Measurements from ENCODE around the gene PRDX3.
"Not testable (repeated sequence)": the region's sequence is repeated elsewhere in the genome, so short reads cannot be mapped to it uniquely, and the experiment has no call there.

The PRDX3 gene

DNA sequence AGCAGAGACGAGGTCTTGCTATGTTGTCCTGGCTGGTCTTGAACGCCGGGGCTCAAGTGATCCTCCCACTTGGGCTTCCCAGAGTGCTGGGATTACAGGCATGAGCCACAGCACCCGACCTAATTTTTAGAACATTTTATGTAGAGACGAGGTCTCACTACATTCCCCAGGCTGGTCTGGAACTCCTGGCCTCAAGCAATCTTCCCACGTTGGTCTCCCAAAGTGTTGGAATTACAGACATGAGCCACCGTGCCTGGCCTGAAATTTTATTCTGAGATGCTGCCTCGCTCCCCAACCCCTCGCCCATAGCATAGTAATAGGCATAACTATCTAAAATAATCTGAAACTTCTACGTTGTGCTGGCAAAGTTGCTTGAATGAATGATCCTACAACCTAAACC is 35.0 kb downstream of the PRDX3 start:
- Histone ChIP-seq H3K4me1 (no peaks in the 10 kb centered on the region), H3K9me3 (no peaks in the 10 kb centered on the region), H3K36me3 (peaks cover 10 to 48% (median 11%) of the 10 kb centered on the region in 3 donors), H3K27me3 (no peaks in the 10 kb centered on the region), H3K27ac (no peak overlapping the region), H3K4me3 (no peak overlapping the region)
- intact Hi-C loops (cut with DNase I; ENCODE audit: low total_unique reads) = no loop called here
- DNase-seq = peak in 1 of 2 donors; percentile 9
- TF ChIP-seq, protein P1, sequence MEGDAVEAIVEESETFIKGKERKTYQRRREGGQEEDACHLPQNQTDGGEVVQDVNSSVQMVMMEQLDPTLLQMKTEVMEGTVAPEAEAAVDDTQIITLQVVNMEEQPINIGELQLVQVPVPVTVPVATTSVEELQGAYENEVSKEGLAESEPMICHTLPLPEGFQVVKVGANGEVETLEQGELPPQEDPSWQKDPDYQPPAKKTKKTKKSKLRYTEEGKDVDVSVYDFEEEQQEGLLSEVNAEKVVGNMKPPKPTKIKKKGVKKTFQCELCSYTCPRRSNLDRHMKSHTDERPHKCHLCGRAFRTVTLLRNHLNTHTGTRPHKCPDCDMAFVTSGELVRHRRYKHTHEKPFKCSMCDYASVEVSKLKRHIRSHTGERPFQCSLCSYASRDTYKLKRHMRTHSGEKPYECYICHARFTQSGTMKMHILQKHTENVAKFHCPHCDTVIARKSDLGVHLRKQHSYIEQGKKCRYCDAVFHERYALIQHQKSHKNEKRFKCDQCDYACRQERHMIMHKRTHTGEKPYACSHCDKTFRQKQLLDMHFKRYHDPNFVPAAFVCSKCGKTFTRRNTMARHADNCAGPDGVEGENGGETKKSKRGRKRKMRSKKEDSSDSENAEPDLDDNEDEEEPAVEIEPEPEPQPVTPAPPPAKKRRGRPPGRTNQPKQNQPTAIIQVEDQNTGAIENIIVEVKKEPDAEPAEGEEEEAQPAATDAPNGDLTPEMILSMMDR (IDR thresholded peaks at IDR 0.05) = no peak

DNA sequence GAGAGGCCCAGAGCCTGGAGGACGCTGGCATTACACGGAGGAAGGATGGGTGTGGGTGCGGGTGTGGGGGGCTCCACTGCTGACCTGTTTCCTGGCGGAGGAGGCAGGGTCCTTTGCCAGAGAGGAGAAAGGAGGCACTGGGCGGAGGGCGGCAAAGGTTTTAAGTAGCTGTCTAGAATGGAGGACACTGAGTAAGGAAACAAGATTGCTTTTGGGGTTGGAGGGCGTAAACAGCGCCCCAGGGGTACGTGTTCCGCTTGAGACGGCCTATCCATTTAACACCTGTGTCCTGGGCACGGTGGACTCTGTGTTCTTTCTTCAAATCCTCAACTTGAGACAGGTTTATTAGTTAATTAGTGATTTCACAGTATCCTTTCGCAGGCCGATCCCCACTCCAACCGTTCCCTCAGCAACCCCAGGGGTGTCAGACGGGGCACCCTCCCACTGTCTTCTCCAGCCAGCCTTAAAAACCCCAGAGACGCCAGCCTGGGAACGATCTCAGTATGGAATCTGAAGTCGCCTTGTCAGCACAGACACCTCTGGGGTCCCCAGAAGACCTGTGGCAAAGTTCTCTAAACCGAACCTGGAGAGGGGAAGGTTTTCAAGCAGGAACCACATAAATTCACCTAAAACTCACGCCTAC is 37.9 kb downstream of the PRDX3 start:
- H3K36me3 ChIP-seq = peaks cover 3 to 20% (median 5%) of the 10 kb centered on the region in 3 donors
- no peaks in the 10 kb centered on the region for H3K9me3 ChIP-seq
- no peak overlapping the region for H3K4me3 ChIP-seq
- no peak overlapping the region for H3K27ac ChIP-seq
- peak; percentile 16 to 37 for DNase-seq
- intact Hi-C loops (cut with DNase I; ENCODE audit: low total_unique reads) = no loop called here
- no peaks in the 10 kb centered on the region for H3K27me3 ChIP-seq
- TF ChIP-seq, protein P1 (IDR thresholded peaks at IDR 0.05) = no peak
- H3K4me1 ChIP-seq = no peaks in the 10 kb centered on the region

DNA sequence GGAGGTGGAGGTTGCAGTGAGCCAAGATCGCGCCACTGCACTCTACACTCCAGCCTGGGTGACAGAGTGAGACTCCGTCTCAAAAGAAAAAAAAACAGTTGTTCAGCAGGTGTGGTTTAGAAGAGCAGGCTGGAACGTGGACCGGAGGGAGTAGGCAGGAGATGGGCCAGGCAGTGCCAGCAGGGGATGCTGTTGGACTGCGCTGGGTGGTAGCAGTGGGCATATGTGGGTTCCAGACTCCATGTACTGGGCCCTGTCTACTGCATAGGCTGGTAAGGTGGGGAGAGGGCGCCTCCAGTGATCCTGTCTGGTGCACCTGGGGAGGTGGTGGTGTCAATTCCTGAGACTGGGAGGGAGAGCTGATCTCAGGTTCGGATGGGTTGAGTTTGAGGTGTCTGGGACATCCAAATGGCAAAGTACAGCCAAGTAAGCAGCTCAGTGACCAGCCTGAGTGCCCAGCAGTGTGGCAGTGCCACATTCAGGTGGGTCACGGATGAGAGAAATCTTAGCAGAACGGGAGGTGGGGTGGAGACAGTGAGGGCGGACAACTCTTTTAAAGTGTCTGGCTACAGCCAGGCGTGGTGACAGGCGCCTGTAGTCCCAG is 39.0 kb downstream of the PRDX3 start:
- intact Hi-C loops (cut with DNase I; ENCODE audit: low total_unique reads) = no loop called here
- Histone ChIP-seq H3K36me3 (peaks cover 3 to 21% (median 5%) of the 10 kb centered on the region in 3 donors), H3K9me3 (no peaks in the 10 kb centered on the region), H3K4me1 (no peaks in the 10 kb centered on the region), H3K27me3 (no peaks in the 10 kb centered on the region), H3K4me3 (no peak overlapping the region), H3K27ac (no peak overlapping the region)
- TF ChIP-seq, protein P1 (IDR thresholded peaks at IDR 0.05) = peak; percentile 33 to 39
- DNase-seq = peak in 1 of 2 donors; percentile 55

DNA sequence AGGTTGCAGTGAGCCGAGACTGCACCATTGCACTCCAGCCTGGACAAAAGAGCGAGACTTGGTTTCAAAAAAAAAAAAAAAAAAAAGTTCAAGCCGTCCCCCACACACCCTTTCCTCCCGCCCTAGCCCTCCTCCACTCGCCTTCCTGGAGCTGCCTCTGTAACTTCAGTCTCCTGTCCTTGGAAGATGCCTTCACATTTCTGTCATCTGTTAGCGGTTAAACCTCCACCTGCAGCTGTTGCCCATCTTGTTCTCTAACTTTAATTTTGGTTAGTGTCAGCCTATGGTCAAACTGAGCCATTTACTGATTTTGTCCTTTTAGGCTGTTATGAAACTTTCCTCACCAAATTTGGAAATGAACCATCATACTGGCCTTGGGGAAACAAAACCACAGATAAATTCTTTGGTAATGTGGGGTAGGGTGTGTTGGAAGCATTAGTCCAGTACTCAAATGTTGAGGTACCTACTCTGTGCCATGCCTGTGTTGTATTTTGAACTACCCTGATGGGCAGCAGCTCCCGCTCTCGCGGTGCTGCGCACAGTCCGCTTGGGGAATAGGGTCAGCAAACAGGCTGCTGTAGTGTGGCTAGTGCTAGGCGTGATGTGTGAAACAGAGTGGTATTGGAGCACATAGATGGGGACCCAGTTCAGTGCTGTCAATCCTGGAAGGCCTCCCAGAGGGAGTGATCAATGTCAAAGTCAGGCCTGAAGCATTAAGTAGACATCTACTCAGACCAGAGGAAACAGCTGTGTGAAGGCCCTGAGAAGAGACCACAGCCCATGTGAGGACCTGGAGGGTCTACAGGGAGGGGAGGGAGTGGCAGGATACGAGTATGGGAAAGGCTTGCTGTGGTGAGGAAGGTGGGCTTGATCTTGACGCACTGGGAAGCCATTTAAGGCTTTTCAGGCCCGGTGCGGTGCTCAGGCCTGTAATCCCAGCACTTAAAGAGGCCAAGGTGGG is 40.0 kb downstream of the PRDX3 start:
- Histone ChIP-seq H3K27ac (no peak overlapping the region), H3K36me3 (peaks cover 3 to 30% (median 9%) of the 10 kb centered on the region in 3 donors), H3K4me3 (no peak overlapping the region), H3K4me1 (no peaks in the 10 kb centered on the region), H3K9me3 (no peaks in the 10 kb centered on the region), H3K27me3 (no peaks in the 10 kb centered on the region)
- intact Hi-C loops (cut with DNase I; ENCODE audit: low total_unique reads) = no loop called here
- TF ChIP-seq, protein P1 (IDR thresholded peaks at IDR 0.05) = no peak
- DNase-seq = peak in 1 of 2 donors; percentile 55

DNA sequence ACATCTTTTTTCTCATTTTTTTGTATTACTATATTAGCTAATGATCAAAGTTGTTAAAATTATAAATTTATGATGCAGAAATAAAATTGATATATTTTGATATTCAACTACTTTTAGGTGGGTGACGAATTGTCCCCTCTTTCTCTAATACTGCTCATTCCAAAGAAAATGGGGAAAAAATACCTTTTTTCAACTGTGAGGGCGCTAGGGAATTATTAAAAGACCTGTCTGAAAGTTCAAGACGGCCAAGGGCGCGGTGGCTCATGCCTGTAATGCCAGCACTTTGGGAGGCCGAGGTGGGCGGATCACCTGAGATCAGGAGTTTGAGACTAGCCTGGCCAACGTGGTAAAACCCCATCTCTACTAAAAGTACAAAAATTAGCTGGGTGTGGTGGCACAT is 40.7 kb downstream of the PRDX3 start:
- H3K27me3 ChIP-seq; H3K9me3 ChIP-seq; intact Hi-C loops (cut with DNase I; ENCODE audit: low total_unique reads); H3K4me1 ChIP-seq; H3K4me3 ChIP-seq; H3K27ac ChIP-seq: not testable (repeated sequence)
- DNase-seq = peak in 1 of 2 donors; percentile 48
- peaks cover 10 to 38% (median 16%) of the 10 kb centered on the region in 3 donors for H3K36me3 ChIP-seq

Measured in tibial artery (tissue), 4 donors.